HepG2 (cell line): ENCODE measurements around the gene ACADS. TPM values are rescaled to one million over a fixed set of nuclear protein-coding genes. Genes with fewer than 3 reads are reported as not detected.

Experiments used
- CERS6 ChIP-seq: sonication (generic); formaldehyde crosslinking; IDR thresholded peaks from 2 replicates; pipeline ENCODE4 v1.5.0; 2020; ENCODE audit warnings: missing genetic modification reagents
- HNRNPL ChIP-seq: fragments of 200-400 bp; formaldehyde crosslinking; IDR thresholded peaks from 2 replicates; pipeline ENCODE4 v1.6.1; 2017; ENCODE audit warnings: mild to moderate bottlenecking, low read depth, low read length
- HOMEZ ChIP-seq: IDR thresholded peaks from 2 replicates; pipeline ENCODE4 v1.6.1; 2016; ENCODE audit warnings: low read depth
- HOXA7 ChIP-seq: sonication (generic); formaldehyde crosslinking; IDR thresholded peaks from 2 replicates; pipeline ENCODE4 v1.8.1; 2022; ENCODE audit warnings: mild to moderate bottlenecking, missing genetic modification reagents, moderate library complexity
- KAT8 ChIP-seq: IDR thresholded peaks from 2 replicates; pipeline ENCODE4 v1.6.1; 2016; ENCODE audit warnings: missing genetic modification reagents, missing compliant biosample characterization
- MAF1 ChIP-seq: sonication (generic); formaldehyde crosslinking; IDR thresholded peaks from 2 replicates; pipeline ENCODE4 v1.5.0; 2020; ENCODE audit warnings: missing genetic modification reagents, borderline replicate concordance
- MED1 ChIP-seq: sonication (generic); formaldehyde crosslinking; IDR thresholded peaks from 2 replicates; pipeline ENCODE4 v1.4.0; 2020; ENCODE audit warnings: missing genetic modification reagents
- NFIB ChIP-seq: sonication (generic); formaldehyde crosslinking; IDR thresholded peaks from 2 replicates; pipeline ENCODE4 v1.9.0; 2021; ENCODE audit warnings: missing genetic modification reagents, mild to moderate bottlenecking, borderline replicate concordance
- NFYB ChIP-seq: sonication (generic); formaldehyde crosslinking; IDR thresholded peaks from 2 replicates; pipeline ENCODE4 v1.4.0; 2020; ENCODE audit warnings: missing genetic modification reagents
- NR1H2 ChIP-seq: sonication (generic); formaldehyde crosslinking; IDR thresholded peaks from 2 replicates; pipeline ENCODE4 v1.8.1; 2022; ENCODE audit warnings: low read depth, missing genetic modification reagents, borderline replicate concordance
- PRMT3 ChIP-seq: sonication (generic); formaldehyde crosslinking; IDR thresholded peaks from 2 replicates; pipeline ENCODE4 v1.8.1; 2022; ENCODE audit warnings: low read depth, mild to moderate bottlenecking, moderate library complexity, missing genetic modification reagents, borderline replicate concordance
- SMARCC2 ChIP-seq: fragments of 450-650 bp; IDR thresholded peaks from 2 replicates; pipeline ENCODE4 v1.6.1; 2017; ENCODE audit warnings: antibody characterized with exemption, mild to moderate bottlenecking
- SNAI1 ChIP-seq: sonication (generic); formaldehyde crosslinking; IDR thresholded peaks from 2 replicates; pipeline ENCODE4 v1.5.0; 2020; ENCODE audit warnings: mild to moderate bottlenecking, missing genetic modification reagents, borderline replicate concordance
- YY1 ChIP-seq: IDR thresholded peaks from 2 replicates; pipeline ENCODE4 v1.6.1; 2011; ENCODE audit warnings: low read length, low read depth, moderate library complexity, mild to moderate bottlenecking; ENCODE audit not compliant: insufficient read depth, insufficient replicate concordance
- ZBTB20 ChIP-seq: sonication (generic); formaldehyde crosslinking; IDR thresholded peaks from 2 replicates; pipeline ENCODE4 v1.8.1; 2023; ENCODE audit warnings: missing genetic modification reagents, low read depth, mild to moderate bottlenecking, borderline replicate concordance
- ZFP1 ChIP-seq: IDR thresholded peaks from 2 replicates; pipeline ENCODE4 v1.6.1; 2016
- ZFP36L2 ChIP-seq: sonication (generic); formaldehyde crosslinking; IDR thresholded peaks from 2 replicates; pipeline ENCODE4 v1.4.0; 2020; ENCODE audit warnings: missing genetic modification reagents
- ZNF350 ChIP-seq: sonication (generic); formaldehyde crosslinking; IDR thresholded peaks from 2 replicates; pipeline ENCODE4 v1.4.0; 2020; ENCODE audit warnings: mild to moderate bottlenecking, low read depth, missing genetic modification reagents, borderline replicate concordance
- ZNF382 ChIP-seq: sonication (generic); formaldehyde crosslinking; IDR thresholded peaks from 2 replicates; pipeline ENCODE4 v1.5.0; 2020; ENCODE audit warnings: missing genetic modification reagents, mild to moderate bottlenecking, borderline replicate concordance
- ZNF567 ChIP-seq: sonication (generic); formaldehyde crosslinking; IDR thresholded peaks from 2 replicates; pipeline ENCODE4 v1.8.1; 2023; ENCODE audit warnings: mild to moderate bottlenecking, missing genetic modification reagents, borderline replicate concordance
- ZNF574 ChIP-seq: sonication (generic); formaldehyde crosslinking; IDR thresholded peaks from 2 replicates; pipeline ENCODE4 v1.4.0; 2020; ENCODE audit warnings: missing genetic modification reagents
- ZNF784 ChIP-seq: sonication (generic); formaldehyde crosslinking; IDR thresholded peaks from 2 replicates; pipeline ENCODE4 v1.5.1; 2020; ENCODE audit warnings: missing genetic modification reagents, mild to moderate bottlenecking, borderline replicate concordance
- ZNF883 ChIP-seq: sonication (generic); formaldehyde crosslinking; IDR thresholded peaks from 2 replicates; pipeline ENCODE4 v1.5.1; 2020; ENCODE audit warnings: mild to moderate bottlenecking, missing genetic modification reagents; ENCODE audit errors: not compliant biosample characterization
- polyA plus RNA-seq, 8 experiments: library from polyadenylated mRNA; depleted of rRNA in 3 of 8; stranded (reverse) in 7 of 8; unstranded in 1 of 8; fragments of >200 nt; fragmentation: Illumina TruSeq in 4 of 8; extraction: Trizol in 4 of 8; gene quantifications; 2 replicates each; pipeline versions ENCODE4 v1.2.1 to v1.2.3, GENCODE V29; 2011 to 2016; ENCODE audit warnings: low read depth in 4 of 8, missing spikeins in 1 of 8, mixed read lengths in 1 of 8; ENCODE audit not compliant: insufficient read depth in 1 of 8
- total RNA-seq, 5 experiments: library from RNA; depleted of rRNA; stranded (reverse); fragments of >200 nt; fragmentation: Illumina TruSeq; extraction: Trizol; gene quantifications; 2 replicates each; pipeline ENCODE4 v1.2.3, GENCODE V29; 2016; ENCODE audit warnings: low read depth in 1 of 5

ACADS gene
- total and polyA plus RNA-seq, 2 of the 13 experiments (the other 11 are each of a cell fraction or from before 2014, with no cell fraction given): 17.4 to 27.7 TPM

- no peak for TF ChIP-seq SMARCC2
- TF ChIP-seq ZFP1: no peak
- peak; percentile 42 for TF ChIP-seq ZNF350 (CRISPR knock-in tag)
- TF ChIP-seq YY1: no peak
- TF ChIP-seq CERS6: no peak
- TF ChIP-seq SNAI1: no peak
- TF ChIP-seq MAF1: no peak
- no peak for TF ChIP-seq PRMT3 (CRISPR knock-in tag)
- no peak for TF ChIP-seq ZNF784 (CRISPR knock-in tag)
- TF ChIP-seq ZNF574 (CRISPR knock-in tag): peak; percentile 30; the same call in 1 of the 2 replicates
- no peak for TF ChIP-seq HOMEZ
- TF ChIP-seq HOXA7 (CRISPR knock-in tag): no peak
- peak; percentile 48; the same call in 1 of the 2 replicates for TF ChIP-seq ZBTB20
- TF ChIP-seq ZNF883: peak; percentile 32
- 0 out of 2 replicates have a peak, but pooled peaks have one; percentile 19 for TF ChIP-seq ZNF567 (CRISPR knock-in tag)
- no peak for TF ChIP-seq ZFP36L2 (CRISPR knock-in tag)
- no peak for TF ChIP-seq NFIB
- no peak for TF ChIP-seq NFYB (CRISPR knock-in tag)
- 0 out of 2 replicates have a peak, but pooled peaks have one; percentile 50 for TF ChIP-seq HNRNPL
- TF ChIP-seq NR1H2 (CRISPR knock-in tag): 0 out of 2 replicates have a peak, but pooled peaks have one; percentile 27
- TF ChIP-seq MED1 (CRISPR knock-in tag): peak; percentile 47
- no peak for TF ChIP-seq ZNF382 (CRISPR knock-in tag)
- 0 out of 2 replicates have a peak, but pooled peaks have one; percentile 16 for TF ChIP-seq KAT8
These were observed 16.1 kb downstream of the ACADS start (continued) for GRCh38 chr12:120741476-120742421.
